22Rv1 (cell line): ENCODE measurements around the gene EXOC4.

Source experiments
- H3K27ac ChIP-seq: fragments of 450-650 bp; 2 replicates; pipeline ENCODE4 v1.5.1; 2017
- CTCF ChIP-seq: fragments of 450-650 bp; IDR thresholded peaks from 2 replicates; pipeline ENCODE4 v1.5.1; 2017; ENCODE audit warnings: mild to moderate bottlenecking
- ZFX ChIP-seq: fragments of 450-650 bp; IDR thresholded peaks from 2 replicates; pipeline ENCODE4 v1.6.1; 2017; ENCODE audit warnings: antibody characterized with exemption, borderline replicate concordance

EXOC4 gene

GRCh38 chr7:133571076-133571475 is 318.2 kb downstream of the EXOC4 start:
- TF ChIP-seq ZFX = no peak
- TF ChIP-seq CTCF = no peak
- H3K27ac ChIP-seq = no peak overlapping the region

GRCh38 chr7:133572087-133572486 is 319.2 kb downstream of the EXOC4 start:
- TF ChIP-seq ZFX (no peak), CTCF (no peak)
- no peak overlapping the region for H3K27ac ChIP-seq

DNA sequence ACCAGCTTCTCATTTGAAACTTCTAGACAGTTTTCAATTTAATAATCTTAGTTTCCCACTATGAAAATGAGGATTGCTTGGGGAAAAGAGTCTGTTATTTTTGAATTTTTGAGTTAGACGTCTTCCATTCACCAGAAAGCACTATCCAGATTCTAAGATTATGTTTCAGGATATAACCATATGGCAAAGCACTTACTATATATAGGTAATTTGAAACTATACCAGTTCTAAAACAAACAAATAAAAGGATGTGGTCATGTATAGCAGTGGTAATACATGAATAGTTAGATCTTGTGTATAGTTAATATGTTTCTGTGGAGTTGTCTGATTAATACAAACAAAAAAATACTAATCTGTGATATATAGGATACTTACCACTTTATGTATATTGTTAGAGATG is 320.0 kb downstream of the EXOC4 start:
- no peak for TF ChIP-seq CTCF
- no peak for TF ChIP-seq ZFX
- no peak overlapping the region for H3K27ac ChIP-seq

DNA sequence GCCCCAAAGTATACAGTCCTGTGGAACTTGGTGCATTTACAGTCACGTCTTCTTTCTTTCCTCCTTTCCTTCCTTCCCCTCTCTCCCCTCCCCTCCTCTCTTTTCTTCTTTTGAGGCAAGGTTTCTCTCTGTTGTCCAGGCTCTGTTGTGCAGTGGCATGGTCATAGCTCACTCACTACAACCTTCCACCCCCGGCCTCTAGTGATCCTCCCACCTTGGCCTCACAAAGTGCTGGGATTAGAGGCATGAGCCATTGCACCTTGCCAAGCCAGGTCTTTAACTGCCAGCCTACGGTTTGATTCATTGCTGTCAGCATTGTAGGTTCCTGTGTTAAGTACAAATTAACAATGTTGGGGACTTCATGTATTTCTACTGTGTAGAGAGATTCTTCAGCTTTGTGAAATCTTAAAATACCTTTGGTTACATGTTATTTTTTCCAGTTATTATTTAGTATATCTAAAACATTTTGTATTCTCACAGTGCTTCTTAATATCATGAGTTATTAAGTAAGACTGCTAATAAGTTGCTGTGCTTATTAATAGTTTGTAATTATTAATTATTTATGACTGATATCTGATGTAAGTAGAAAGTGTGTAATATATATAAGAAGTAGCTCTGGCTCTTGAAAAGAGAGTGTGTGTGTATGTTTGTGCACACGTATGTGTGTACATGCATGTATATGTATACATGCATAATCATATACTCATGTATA is 320.8 kb downstream of the EXOC4 start:
- H3K27ac ChIP-seq = no peak overlapping the region
- TF ChIP-seq ZFX = no peak
- no peak for TF ChIP-seq CTCF

DNA sequence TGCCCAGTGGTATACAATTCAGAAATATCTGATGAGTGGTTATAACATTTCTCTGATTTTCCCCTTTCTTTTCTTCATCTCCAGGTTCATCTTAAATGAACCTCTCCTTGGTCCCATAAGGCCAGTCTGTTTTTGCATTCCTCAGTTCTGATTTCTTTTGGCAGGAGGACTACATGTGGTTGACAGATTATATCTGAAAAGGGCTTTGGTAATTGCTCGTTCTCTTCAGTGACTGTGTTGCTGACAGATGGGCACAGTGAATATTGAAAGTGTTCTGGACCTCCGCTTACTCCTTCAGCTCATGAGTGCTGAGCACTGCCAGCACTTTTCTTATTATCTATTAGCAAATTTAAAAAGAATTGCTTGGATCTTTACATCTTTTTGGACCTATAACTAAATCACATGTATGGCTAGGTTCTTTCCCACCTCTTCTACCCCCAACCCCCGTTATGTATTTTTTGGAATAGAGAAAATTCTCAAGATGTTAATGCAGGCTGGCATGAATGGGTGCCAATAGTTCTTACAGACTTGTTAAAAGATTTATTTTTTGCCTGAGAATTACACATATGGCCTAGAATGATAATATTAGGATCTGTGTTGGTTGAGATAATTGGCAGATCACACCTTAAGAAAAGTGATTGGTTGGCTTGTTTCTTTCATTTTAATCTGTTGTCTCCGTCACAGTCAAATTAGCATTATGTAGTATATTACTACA is 323.0 kb downstream of the EXOC4 start:
- no peak overlapping the region for H3K27ac ChIP-seq
- TF ChIP-seq ZFX (no peak), CTCF (no peak)

- no peak overlapping the region for H3K27ac ChIP-seq
These were observed 323.8 kb downstream of the EXOC4 start for GRCh38 chr7:133576612-133577168.

More at GRCh38 chr7:133576612-133577168, 323.8 kb downstream of the EXOC4 start:
- no peak for TF ChIP-seq ZFX
- TF ChIP-seq CTCF = no peak
